WTC11 (cell line): ENCODE measurements around the gene LAIR2. TPM values are rescaled to one million over a fixed set of nuclear protein-coding genes. Genes with fewer than 3 reads are reported as not detected.

Source experiments
- ATAC-seq: fragments of 200-7000 bp; cut with Tn5 transposase; 2 replicates; pipeline ENCODE4 v1.10.0; 2021; ENCODE audit warnings: mild to moderate bottlenecking, moderate library complexity
- CTCF ChIA-PET: fragments of 300-600 bp; sonication (Branson Sonifier 250); formaldehyde crosslinking; loops from one replicate; lab custom pipeline; 2021; ENCODE audit warnings: antibody characterized with exemption; lab: Charles Lee
- POLR2A ChIA-PET: fragments of 350-600 bp; sonication (Branson Sonifier 250); formaldehyde crosslinking; loops from one replicate; lab custom pipeline; 2021; ENCODE audit warnings: antibody characterized with exemption; lab: Charles Lee
- DNase-seq: peaks from one replicate; pipeline ENCODE4 v3.0.0; 2021; ENCODE audit warnings: low spot score
- H3K27ac Mint-ChIP-seq: 2 replicates; pipeline ENCODE4 v1.8.0; 2021; ENCODE audit warnings: mixed read lengths
- H3K27me3 Mint-ChIP-seq: 2 replicates; pipeline ENCODE4 v1.8.0; 2021; ENCODE audit warnings: low read depth, mild to moderate bottlenecking, moderate library complexity, mixed read lengths
- H3K36me3 Mint-ChIP-seq: 2 replicates; pipeline ENCODE4 v1.8.0; 2021; ENCODE audit warnings: mixed read lengths
- H3K4me1 Mint-ChIP-seq: 2 replicates; pipeline ENCODE4 v1.8.0; 2022; ENCODE audit warnings: mixed read lengths
- H3K4me3 Mint-ChIP-seq: 2 replicates; pipeline ENCODE4 v1.8.0; 2021; ENCODE audit warnings: mild to moderate bottlenecking, moderate library complexity, mixed read lengths
- H3K9me3 Mint-ChIP-seq: 2 replicates; pipeline ENCODE4 v1.8.0; 2021; ENCODE audit warnings: mixed read lengths
- ETV6 ChIP-seq: sonication (generic); formaldehyde crosslinking; IDR thresholded peaks from 2 replicates; pipeline ENCODE4 v1.8.1; 2022; ENCODE audit warnings: mild to moderate bottlenecking, missing genetic modification reagents
- FOXJ3 ChIP-seq: sonication (generic); formaldehyde crosslinking; IDR thresholded peaks from 2 replicates; pipeline ENCODE4 v1.9.0; 2021; ENCODE audit warnings: missing genetic modification reagents, mild to moderate bottlenecking, borderline replicate concordance
- GRHL2 ChIP-seq: fragments of 250-450 bp; sonication (Bioruptor Pico); IDR thresholded peaks from 2 replicates; pipeline ENCODE4 v1.8.0; 2022; ENCODE audit warnings: mild to moderate bottlenecking, moderate library complexity; ENCODE audit not compliant: insufficient replicate concordance, severe bottlenecking
- MYBL2 ChIP-seq: sonication (generic); formaldehyde crosslinking; IDR thresholded peaks from 2 replicates; pipeline ENCODE4 v1.8.1; 2023; ENCODE audit warnings: mild to moderate bottlenecking, moderate library complexity, missing genetic modification reagents
- NFATC4 ChIP-seq: fragments of 250-450 bp; sonication (Bioruptor Pico); IDR thresholded peaks from 2 replicates; pipeline ENCODE4 v1.9.0; 2021; ENCODE audit warnings: mild to moderate bottlenecking
- NFE2L1 ChIP-seq: sonication (generic); formaldehyde crosslinking; IDR thresholded peaks from 2 replicates; pipeline ENCODE4 v1.8.1; 2023; ENCODE audit warnings: missing genetic modification reagents
- NR2C2 ChIP-seq: sonication (generic); formaldehyde crosslinking; IDR thresholded peaks from 2 replicates; pipeline ENCODE4 v1.8.0; 2022; ENCODE audit warnings: mild to moderate bottlenecking, missing genetic modification reagents
- NR3C1 ChIP-seq: sonication (generic); formaldehyde crosslinking; conservative IDR thresholded peaks from 2 replicates; pipeline ENCODE4 v1.8.1; 2023; ENCODE audit warnings: low read depth, mild to moderate bottlenecking, missing genetic modification reagents
- RORB ChIP-seq: fragments of 250-450 bp; sonication (Bioruptor Pico); IDR thresholded peaks from 2 replicates; pipeline ENCODE4 v1.9.0; 2021; ENCODE audit warnings: mild to moderate bottlenecking
- SP1 ChIP-seq: sonication (generic); formaldehyde crosslinking; conservative IDR thresholded peaks from 2 replicates; pipeline ENCODE4 v1.8.1; 2022; ENCODE audit warnings: missing genetic modification reagents
- TEAD4 ChIP-seq: sonication (generic); formaldehyde crosslinking; IDR thresholded peaks from 2 replicates; pipeline ENCODE4 v1.8.0; 2022; ENCODE audit warnings: mild to moderate bottlenecking, missing genetic modification reagents
- TP53 ChIP-seq: sonication (generic); formaldehyde crosslinking; IDR thresholded peaks from 2 replicates; pipeline ENCODE4 v1.8.1; 2023; ENCODE audit warnings: mild to moderate bottlenecking, missing genetic modification reagents
- ZNF138 ChIP-seq: sonication (generic); formaldehyde crosslinking; conservative IDR thresholded peaks from 2 replicates; pipeline ENCODE4 v1.8.1; 2022; ENCODE audit warnings: mild to moderate bottlenecking, moderate library complexity, missing genetic modification reagents
- ZNF263 ChIP-seq: sonication (generic); formaldehyde crosslinking; IDR thresholded peaks from 2 replicates; pipeline ENCODE4 v1.8.1; 2022; ENCODE audit warnings: low read depth, mild to moderate bottlenecking, moderate library complexity, missing genetic modification reagents
- ZNF396 ChIP-seq: fragments of 250-450 bp; sonication (Bioruptor Pico); IDR thresholded peaks from 2 replicates; pipeline ENCODE4 v1.8.0; 2021; ENCODE audit warnings: mild to moderate bottlenecking, moderate library complexity, borderline replicate concordance
- ZNF423 ChIP-seq: fragments of 250-450 bp; sonication (Bioruptor Pico); IDR thresholded peaks from 2 replicates; pipeline ENCODE4 v2.1.2; 2022; ENCODE audit warnings: mild to moderate bottlenecking, moderate library complexity
- total RNA-seq: library from RNA; stranded (reverse); gene quantifications from 3 replicates; pipeline ENCODE4 v1.2.3, GENCODE V29; 2021
- TF ChIP-seq, protein P1 (sequence below): fragments of 250-450 bp; sonication (Bioruptor Pico); conservative IDR thresholded peaks from 2 replicates; pipeline ENCODE4 v1.9.0; 2021; ENCODE audit warnings: mild to moderate bottlenecking
- TF ChIP-seq, protein P2 (sequence below): sonication (generic); formaldehyde crosslinking; IDR thresholded peaks from 2 replicates; pipeline ENCODE4 v1.8.0; 2023; ENCODE audit warnings: missing genetic modification reagents
- TF ChIP-seq, protein P3 (sequence below): sonication (generic); formaldehyde crosslinking; IDR thresholded peaks from 2 replicates; pipeline ENCODE4 v1.8.1; 2023; ENCODE audit warnings: mild to moderate bottlenecking, missing genetic modification reagents
- TF ChIP-seq, protein P4 (sequence below): sonication (generic); formaldehyde crosslinking; IDR thresholded peaks from 2 replicates; pipeline ENCODE4 v1.8.1; 2022; ENCODE audit warnings: mild to moderate bottlenecking, moderate library complexity, missing genetic modification reagents
- TF ChIP-seq, protein P5 (sequence below): sonication (generic); formaldehyde crosslinking; IDR thresholded peaks from 2 replicates; pipeline ENCODE4 v1.8.1; 2022; ENCODE audit warnings: missing genetic modification reagents, borderline replicate concordance
- TF ChIP-seq, protein P6 (sequence below): sonication (generic); formaldehyde crosslinking; IDR thresholded peaks from 2 replicates; pipeline ENCODE4 v1.8.1; 2022; ENCODE audit warnings: mild to moderate bottlenecking, missing genetic modification reagents, moderate library complexity, borderline replicate concordance
- TF ChIP-seq, protein P7 (sequence below): sonication (generic); formaldehyde crosslinking; conservative IDR thresholded peaks from 2 replicates; pipeline ENCODE4 v1.8.1; 2022; ENCODE audit warnings: mild to moderate bottlenecking, missing genetic modification reagents

LAIR2 gene
- total RNA-seq, 1 experiment from 2014 or later = not detected

DNA sequence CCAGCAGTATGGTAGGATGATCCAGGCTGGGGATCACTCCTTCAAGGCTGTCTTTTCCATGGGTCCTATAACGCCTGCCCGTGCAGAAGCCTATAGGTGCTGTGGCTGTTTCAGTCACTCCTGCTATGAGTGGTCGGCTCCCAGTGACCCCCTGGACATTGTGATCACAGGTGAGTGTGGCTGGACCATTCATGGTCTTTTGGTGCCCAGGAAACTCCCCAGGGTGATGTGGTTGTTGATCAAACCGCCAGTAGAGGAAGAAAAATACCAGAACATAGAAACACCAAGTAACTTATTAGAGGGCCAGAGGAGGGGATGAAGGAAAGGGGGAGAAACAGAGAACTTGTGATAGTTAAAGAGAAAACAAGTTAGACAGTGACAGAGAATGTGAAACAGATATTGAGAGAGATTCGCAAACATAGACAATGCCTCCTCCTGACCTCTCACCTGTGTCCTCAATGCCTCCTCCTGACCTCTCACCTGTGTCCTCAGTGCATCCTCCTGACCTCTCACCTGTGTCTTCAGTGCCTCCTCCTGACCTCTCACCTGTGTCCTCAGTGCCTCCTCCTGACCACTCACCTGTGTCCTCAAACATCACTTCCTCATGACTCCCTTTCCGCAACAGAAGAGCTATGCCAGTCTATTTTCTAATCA lies 19.4 kb downstream of the LAIR2 start (continued):
- TF ChIP-seq, protein P1, sequence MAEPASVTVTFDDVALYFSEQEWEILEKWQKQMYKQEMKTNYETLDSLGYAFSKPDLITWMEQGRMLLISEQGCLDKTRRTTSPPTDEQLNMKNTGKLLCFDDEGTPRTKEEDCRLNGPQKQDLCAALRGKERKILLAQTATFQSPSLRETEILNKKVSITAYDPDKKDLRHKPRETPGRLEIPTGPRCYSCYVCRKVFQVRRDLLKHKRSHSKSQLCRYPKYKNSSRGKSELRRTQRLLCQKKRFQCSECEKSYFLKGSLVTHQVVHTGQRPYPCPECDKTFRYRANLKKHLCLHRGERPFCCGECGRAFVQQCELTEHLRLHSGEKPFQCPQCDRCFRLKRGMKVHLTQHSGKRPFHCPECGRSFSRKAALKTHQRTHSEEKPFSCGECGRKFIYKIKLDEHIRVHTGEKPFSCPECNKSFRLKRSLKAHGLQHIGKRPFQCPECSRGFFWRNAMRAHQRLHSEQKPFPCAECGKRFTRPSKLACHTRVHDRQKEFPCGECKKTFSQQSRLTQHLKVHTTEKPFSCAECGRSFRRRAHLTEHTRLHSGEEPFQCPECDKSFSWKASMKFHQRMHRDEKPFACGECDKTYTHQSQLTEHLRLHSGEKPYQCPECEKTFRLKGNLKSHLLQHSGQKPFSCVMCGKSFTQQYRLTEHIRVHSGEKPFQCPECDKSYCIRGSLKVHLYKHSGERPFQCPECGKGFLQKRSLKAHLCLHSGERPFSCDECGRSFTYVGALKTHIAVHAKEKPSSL = no peak
- TF ChIP-seq, protein P2, sequence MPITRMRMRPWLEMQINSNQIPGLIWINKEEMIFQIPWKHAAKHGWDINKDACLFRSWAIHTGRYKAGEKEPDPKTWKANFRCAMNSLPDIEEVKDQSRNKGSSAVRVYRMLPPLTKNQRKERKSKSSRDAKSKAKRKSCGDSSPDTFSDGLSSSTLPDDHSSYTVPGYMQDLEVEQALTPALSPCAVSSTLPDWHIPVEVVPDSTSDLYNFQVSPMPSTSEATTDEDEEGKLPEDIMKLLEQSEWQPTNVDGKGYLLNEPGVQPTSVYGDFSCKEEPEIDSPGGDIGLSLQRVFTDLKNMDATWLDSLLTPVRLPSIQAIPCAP = no peak
- TF ChIP-seq SP1 (no peak), TEAD4 (CRISPR knock-in tag) (no peak), NFE2L1 (CRISPR knock-in tag) (no peak)
- TF ChIP-seq, all 79 proteins: peak for 0

DNA sequence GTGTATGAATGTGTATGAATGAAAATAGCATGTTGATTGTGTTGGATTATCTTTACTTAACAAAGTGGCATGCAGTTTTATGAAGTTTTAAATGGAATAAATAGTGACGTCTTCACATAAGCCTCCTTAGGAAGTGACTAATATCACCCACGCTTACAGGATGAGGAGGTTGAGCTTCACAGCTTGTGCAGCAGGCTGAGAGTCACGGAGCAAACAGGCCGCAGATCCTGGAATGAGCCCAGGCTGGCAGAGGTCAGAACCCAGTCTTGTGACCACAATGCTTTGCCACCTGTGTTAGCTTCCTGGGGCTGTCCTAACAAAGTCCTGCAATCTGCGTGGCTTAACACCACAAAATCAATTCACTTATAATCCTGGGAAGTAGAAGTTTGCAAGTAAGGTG lies 20.8 kb downstream of the LAIR2 start:
- ChIA-PET CTCF (no interaction called here), POLR2A (no interaction called here)
- Mint-ChIP-seq H3K9me3 (peaks cover 83% of the 10 kb centered on the region), H3K27ac (no peak overlapping the region), H3K27me3 (peaks cover 29% of the 10 kb centered on the region), H3K36me3 (peaks cover 61% of the 10 kb centered on the region), H3K4me1 (no peaks in the 10 kb centered on the region), H3K4me3 (no peak overlapping the region)
- ATAC-seq (no peak), DNase-seq (no peak)
- TF ChIP-seq, protein P3, sequence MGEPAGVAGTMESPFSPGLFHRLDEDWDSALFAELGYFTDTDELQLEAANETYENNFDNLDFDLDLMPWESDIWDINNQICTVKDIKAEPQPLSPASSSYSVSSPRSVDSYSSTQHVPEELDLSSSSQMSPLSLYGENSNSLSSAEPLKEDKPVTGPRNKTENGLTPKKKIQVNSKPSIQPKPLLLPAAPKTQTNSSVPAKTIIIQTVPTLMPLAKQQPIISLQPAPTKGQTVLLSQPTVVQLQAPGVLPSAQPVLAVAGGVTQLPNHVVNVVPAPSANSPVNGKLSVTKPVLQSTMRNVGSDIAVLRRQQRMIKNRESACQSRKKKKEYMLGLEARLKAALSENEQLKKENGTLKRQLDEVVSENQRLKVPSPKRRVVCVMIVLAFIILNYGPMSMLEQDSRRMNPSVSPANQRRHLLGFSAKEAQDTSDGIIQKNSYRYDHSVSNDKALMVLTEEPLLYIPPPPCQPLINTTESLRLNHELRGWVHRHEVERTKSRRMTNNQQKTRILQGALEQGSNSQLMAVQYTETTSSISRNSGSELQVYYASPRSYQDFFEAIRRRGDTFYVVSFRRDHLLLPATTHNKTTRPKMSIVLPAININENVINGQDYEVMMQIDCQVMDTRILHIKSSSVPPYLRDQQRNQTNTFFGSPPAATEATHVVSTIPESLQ (CRISPR knock-in tag) = no peak
- TF ChIP-seq ZNF396 (CRISPR knock-in tag) = no peak
- TF ChIP-seq GRHL2 (CRISPR knock-in tag) = no peak
- TF ChIP-seq ETV6 (CRISPR knock-in tag) = no peak
- no peak for TF ChIP-seq ZNF423
- TF ChIP-seq MYBL2 (CRISPR knock-in tag) = no peak
- TF ChIP-seq, protein P4, sequence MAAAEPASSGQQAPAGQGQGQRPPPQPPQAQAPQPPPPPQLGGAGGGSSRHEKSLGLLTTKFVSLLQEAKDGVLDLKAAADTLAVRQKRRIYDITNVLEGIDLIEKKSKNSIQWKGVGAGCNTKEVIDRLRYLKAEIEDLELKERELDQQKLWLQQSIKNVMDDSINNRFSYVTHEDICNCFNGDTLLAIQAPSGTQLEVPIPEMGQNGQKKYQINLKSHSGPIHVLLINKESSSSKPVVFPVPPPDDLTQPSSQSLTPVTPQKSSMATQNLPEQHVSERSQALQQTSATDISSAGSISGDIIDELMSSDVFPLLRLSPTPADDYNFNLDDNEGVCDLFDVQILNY (CRISPR knock-in tag) = no peak

DNA sequence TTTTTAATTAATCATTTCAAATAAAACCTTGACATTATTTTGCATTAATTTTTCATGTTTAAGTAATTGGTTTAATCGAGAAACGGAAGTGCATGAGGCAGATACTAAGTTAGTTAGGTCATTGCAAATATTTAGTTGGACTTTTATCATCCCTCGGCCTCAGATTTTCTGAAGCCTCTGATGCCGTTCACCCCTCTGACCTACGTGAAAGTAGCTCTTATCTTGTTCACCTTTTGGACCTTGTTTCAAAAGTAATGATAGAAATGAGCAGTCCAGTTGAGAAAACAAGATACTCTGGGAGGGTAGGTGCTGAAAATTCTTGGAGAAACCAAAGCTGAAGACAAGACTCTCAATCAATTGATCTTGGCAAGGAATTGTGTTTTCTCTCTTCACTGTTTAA lies 23.0 kb downstream of the LAIR2 start:
- H3K4me1 Mint-ChIP-seq = no peaks in the 10 kb centered on the region
- H3K27ac Mint-ChIP-seq = no peak overlapping the region
- peaks cover 63% of the 10 kb centered on the region for H3K36me3 Mint-ChIP-seq
- ChIA-PET POLR2A (no interaction called here), CTCF (no interaction called here)
- DNase-seq (no peak), ATAC-seq (no peak)
- H3K4me3 Mint-ChIP-seq = no peak overlapping the region
- H3K27me3 Mint-ChIP-seq = peaks cover 24% of the 10 kb centered on the region
- peaks cover 87% of the 10 kb centered on the region for H3K9me3 Mint-ChIP-seq
- TF ChIP-seq TP53 (CRISPR knock-in tag) (no peak), NR2C2 (CRISPR knock-in tag) (no peak), RORB (no peak), ZNF138 (CRISPR knock-in tag) (no peak), NFATC4 (CRISPR knock-in tag) (no peak), FOXJ3 (CRISPR knock-in tag) (no peak), NR3C1 (CRISPR knock-in tag) (no peak), ZNF263 (CRISPR knock-in tag) (no peak)
- TF ChIP-seq, protein P2 = no peak
- TF ChIP-seq, protein P5, sequence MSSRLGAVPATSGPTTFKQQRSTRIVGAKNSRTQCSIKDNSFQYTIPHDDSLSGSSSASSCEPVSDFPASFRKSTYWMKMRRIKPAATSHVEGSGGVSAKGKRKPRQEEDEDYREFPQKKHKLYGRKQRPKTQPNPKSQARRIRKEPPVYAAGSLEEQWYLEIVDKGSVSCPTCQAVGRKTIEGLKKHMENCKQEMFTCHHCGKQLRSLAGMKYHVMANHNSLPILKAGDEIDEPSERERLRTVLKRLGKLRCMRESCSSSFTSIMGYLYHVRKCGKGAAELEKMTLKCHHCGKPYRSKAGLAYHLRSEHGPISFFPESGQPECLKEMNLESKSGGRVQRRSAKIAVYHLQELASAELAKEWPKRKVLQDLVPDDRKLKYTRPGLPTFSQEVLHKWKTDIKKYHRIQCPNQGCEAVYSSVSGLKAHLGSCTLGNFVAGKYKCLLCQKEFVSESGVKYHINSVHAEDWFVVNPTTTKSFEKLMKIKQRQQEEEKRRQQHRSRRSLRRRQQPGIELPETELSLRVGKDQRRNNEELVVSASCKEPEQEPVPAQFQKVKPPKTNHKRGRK = no peak
- TF ChIP-seq, protein P6, sequence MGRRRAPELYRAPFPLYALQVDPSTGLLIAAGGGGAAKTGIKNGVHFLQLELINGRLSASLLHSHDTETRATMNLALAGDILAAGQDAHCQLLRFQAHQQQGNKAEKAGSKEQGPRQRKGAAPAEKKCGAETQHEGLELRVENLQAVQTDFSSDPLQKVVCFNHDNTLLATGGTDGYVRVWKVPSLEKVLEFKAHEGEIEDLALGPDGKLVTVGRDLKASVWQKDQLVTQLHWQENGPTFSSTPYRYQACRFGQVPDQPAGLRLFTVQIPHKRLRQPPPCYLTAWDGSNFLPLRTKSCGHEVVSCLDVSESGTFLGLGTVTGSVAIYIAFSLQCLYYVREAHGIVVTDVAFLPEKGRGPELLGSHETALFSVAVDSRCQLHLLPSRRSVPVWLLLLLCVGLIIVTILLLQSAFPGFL (CRISPR knock-in tag) = no peak
- TF ChIP-seq, protein P7, sequence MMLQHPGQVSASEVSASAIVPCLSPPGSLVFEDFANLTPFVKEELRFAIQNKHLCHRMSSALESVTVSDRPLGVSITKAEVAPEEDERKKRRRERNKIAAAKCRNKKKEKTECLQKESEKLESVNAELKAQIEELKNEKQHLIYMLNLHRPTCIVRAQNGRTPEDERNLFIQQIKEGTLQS = no peak
